Left lobe of liver (tissue), 2 donors: ENCODE results near the gene CLDN8. TPM values are rescaled to one million over a fixed set of nuclear protein-coding genes. Genes with fewer than 3 reads are reported as not detected.
A peak's percentile ranks its signal among the peaks of the same experiment; 100 is the strongest.

Experiments used
- ATAC-seq: fragments of 200-7000 bp; cut with Tn5 transposase; one replicate; pipeline ENCODE4 v1.9.1; 2020; ENCODE audit warnings: mild to moderate bottlenecking, moderate library complexity
- DNase-seq: peaks from one replicate; pipeline ENCODE4 v3.0.0-alpha.2; 2020; ENCODE audit warnings: low spot score
- total RNA-seq: library from RNA; stranded (reverse); gene quantifications from one replicate; pipeline ENCODE4 v1.2.1, GENCODE V29; 2021
- donor health status: DM: no; HTN: no; CAD: no; lungs with moderate emphysema.
- donor health status: DM: no; HTN: yes; CAD: no.

Gene CLDN8
- total RNA-seq: not detected

DNA sequence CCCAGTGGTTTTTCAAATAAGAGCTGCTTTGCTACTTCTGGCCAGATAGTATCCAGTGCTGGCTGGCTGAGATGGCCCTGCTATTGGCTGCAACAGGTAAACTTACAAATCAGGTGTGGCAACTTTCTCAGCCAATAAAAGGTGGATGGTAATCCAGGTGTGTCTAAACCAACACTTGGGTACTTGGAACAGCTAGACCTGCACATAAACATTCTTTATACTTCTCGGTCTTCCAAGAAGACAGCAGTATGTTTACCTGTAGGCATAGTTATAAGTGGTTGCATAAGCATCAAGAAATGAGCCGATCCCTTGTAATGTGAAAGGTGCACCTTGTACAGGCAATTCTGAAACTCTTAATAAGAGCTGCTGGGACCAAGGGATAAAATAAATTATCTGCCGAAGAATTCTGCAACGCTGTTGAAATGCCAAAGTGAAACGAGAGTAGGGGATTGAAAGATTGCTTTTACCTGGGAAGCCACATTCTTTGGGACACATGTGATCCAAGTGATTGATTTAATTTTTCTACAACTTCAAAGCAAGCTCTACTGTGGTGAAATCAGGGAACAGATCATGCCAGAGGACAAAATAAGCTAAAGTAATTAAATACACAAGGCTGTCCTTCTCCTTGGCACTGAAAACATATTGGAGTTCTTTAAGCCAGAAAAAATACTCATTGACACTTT is at the start of gene CLDN8:
Gene CLDN8 (minus strand): TSS at position 57 of the 683 bp plus-strand sequence. CDS start 172 bp downstream, outside the sequence.
- no peak for ATAC-seq
- no peak for DNase-seq

DNA sequence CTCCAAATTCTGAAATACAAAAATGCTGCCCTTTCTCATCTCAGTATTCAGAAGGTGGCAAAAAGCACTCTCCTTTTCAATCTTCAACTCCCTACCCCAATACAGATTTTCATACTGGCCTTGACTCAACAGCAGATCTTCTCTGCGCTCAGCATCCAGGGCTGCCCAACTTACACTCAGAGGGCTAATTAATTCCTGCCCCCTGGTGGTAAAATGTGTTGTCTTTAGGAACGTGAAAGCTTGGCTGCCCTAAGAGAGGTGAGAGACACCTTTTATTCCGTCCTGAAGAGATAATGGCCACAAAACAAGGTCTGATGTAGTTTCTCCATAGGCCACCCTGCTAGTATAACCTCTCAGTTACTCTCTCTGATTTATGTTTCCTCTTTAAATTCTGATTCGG is 41.9 kb upstream of the CLDN8 start:
- DNase-seq (no peak), ATAC-seq (no peak)

DNA sequence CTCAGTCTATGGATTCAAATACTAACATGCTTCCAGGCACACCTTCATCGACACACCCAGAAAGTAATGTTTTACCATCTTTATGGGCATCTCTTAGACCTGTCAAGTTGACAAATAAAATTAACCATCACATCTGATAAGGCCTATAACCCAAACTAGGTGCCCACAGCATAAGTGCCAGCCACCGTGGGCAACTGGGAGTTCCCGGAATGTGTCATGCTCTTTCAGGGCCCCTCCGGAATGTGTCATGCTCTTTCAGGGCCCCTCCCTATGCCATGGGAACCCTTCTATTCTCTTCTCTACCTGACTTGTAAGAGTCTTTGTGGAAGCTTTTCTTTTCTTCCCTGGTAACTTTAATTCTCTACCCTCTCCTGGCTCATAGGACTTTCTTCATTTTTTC is 40.2 kb upstream of the CLDN8 start:
- DNase-seq: no peak
- ATAC-seq: no peak

DNA sequence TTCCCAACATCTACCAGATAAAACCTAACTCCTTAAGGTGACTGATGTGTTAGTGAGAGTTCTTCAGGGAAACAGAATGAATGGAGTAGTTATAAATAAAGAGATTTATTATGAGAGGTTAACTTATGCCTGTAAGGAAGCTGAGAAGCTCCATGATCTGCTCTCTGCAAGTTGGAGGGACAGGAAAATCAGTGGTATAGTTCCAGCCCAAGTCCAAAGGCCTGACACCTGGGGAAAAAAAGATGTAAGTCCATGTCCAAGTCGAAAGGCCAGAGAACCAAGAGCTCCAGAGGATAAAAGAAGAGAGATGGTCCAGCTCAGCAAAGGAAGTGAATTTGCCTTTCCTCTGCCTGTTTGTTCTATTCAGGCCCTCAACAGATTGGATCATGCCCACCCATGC is 39.8 kb upstream of the CLDN8 start:
- ATAC-seq: no peak
- no peak for DNase-seq

DNA sequence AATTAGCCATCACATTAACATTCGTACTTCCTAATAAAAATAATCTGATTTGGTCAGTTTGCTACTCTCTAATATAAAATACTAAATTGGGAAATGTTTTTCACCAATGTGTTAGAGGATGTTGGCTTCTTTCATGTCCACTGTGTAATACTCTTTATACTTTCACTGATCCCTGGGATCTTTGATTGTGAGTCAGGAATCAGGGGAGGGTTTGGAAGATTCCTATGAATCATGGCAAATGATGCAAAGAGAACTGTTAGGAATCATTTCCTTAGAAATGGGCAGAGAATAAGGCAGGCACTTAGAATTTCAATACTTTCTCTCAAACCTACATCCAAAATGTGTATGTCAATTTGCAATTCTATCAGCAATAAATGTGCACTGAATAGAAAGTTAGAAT is 35.9 kb upstream of the CLDN8 start:
- ATAC-seq: no peak
- no peak for DNase-seq

DNA sequence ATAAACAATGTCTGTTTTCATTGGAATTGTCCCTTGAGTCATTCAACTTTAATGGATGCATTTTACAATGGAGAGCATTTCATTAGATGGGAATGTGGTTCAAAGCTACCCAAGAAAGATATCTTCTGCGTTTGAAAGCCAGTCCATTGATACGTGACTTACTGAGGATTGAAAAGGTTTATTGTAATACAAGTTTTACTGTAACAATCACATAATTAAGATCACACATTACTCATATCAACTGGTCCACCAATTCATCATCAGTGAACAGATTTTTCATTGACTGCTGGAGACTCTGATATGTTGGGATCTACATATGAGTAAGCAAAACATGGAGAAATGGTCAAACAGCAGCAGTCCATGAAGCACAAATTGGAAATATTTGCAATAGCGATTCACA is 34.0 kb upstream of the CLDN8 start:
- DNase-seq (no peak), ATAC-seq (no peak)

DNA sequence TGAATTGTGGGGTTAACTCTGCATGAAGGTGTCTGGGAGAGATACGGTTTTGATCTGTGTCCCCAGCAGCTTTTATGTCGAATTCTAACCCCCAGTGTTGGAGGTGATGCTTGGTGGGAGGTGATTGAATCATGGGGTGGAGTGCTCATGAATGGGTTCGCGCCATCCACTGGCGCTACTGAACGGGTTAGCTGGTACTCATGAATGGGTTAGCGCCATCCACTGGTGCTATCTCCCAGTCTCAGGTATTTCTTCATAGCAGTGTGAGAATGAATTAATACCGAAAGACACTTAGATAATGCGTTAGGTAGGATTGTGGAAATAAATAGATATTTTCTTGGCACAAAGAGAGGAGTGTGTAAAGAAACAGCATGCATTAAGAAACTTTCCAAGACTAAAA is 32.9 kb upstream of the CLDN8 start:
- no peak for DNase-seq
- no peak for ATAC-seq

DNA sequence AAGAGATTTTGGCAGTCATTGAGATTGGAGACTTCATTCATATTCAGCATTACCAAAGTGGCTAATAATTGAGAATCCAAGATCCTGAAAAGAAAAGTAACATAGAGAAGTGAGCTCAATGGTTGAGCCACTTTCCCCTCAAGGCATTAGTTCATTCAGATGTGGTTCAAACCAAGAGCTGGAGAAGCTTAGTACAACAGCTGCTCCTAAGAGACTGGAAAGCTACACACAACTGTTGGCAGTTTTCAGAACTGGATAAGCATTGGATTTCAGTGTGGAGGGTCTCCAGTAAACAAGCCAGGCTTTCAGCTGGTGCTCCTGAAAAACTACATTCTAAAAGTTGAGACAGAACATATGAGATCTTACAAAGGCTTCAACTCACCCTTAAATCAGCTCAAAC is 29.2 kb upstream of the CLDN8 start:
- ATAC-seq (no peak), DNase-seq (no peak)

DNA sequence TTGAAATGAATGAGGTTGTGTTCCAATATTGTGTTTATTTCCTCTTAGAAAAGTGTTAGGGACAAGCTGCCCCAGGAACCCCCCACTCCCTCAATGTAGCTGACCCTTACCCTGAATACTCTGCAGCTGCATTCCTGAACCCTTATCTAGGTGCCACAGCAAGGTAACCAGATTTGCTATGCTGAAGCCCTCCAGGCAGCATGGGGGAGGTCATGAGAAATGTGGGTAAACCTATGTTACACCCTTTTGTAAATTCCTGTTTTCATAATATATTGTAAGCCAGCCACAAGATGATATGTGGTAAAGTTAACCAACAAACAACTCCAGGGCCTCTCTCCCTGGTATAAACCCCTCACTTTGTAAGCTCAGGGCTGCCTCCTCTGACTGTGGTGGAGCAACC is 27.8 kb upstream of the CLDN8 start:
- ATAC-seq (no peak), DNase-seq (no peak)

DNA sequence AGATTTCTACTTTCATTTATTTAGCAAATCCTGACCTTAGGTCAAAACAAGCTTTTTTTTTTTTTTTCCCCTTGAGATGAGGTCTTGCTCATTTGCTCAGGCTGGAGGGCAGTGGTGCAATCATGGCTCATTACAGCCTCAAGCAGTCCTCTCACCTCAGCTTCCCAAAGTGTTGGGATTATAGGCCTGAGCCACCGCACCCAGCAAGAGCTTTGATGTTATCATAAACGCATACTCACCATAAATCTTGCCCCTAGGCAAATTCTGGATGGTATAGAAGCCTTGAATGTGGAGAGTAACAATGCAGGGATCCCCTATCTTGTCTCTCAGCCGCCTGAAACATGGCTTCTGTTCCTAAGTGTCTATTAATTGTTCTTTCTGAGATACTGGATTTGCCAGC is 24.8 kb upstream of the CLDN8 start:
- ATAC-seq (no peak), DNase-seq (no peak)

DNA sequence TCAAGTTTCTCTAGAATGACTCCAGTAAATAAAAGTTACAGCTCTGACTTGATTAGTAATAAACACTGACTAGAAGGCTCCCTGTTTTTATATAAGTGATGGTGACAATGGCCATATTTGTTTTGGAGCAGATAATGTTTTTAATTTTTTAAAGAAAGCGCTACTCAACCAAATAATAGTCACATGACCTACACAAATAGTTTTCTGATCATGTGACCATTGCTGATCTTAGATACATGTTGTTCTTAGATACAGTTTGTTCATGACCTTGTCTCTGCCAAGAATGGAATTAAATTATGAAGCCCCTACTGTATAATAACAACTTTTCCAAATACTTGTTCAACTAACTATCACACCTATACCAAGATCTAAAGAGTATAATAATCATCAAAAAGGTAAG is 22.3 kb upstream of the CLDN8 start:
- no peak for ATAC-seq
- DNase-seq: no peak

DNA sequence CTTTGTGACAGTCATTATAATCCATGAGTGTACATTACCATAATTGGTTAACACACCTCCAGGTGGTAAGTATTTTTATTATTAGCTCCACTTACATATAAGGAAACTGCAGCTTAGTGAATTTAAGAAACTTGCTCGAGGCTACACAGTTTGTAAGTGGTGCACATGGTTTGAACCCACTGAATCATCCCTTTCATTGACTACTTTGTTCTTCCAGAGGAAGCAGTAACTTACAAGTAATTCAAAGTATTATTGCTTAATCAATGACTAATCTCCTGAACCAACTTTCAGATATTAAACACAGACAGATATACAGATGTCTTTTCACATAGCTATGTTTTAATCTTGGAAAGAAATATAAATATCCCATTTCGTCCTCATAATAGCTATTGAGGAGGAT is 18.7 kb upstream of the CLDN8 start:
- ATAC-seq (no peak), DNase-seq (no peak)

DNA sequence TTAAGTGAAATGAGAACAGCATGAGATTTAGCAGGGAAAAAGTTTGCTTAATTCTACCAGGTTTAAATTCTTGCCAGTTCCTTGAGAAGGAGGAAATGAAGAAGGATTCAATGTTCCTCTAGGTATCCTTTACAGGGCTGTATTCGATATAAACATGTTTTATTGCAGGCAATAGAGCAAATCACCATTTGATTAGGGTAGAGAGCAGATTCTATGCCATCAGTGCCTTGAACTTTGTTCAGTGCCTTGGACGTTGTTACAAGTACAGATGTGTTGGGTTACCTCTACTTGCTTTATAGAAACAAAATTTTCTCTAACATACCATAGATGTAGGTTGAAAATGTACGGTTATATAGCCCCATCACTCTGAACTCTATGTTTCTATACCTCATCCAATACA is 18.2 kb upstream of the CLDN8 start:
- ATAC-seq: no peak
- no peak for DNase-seq

DNA sequence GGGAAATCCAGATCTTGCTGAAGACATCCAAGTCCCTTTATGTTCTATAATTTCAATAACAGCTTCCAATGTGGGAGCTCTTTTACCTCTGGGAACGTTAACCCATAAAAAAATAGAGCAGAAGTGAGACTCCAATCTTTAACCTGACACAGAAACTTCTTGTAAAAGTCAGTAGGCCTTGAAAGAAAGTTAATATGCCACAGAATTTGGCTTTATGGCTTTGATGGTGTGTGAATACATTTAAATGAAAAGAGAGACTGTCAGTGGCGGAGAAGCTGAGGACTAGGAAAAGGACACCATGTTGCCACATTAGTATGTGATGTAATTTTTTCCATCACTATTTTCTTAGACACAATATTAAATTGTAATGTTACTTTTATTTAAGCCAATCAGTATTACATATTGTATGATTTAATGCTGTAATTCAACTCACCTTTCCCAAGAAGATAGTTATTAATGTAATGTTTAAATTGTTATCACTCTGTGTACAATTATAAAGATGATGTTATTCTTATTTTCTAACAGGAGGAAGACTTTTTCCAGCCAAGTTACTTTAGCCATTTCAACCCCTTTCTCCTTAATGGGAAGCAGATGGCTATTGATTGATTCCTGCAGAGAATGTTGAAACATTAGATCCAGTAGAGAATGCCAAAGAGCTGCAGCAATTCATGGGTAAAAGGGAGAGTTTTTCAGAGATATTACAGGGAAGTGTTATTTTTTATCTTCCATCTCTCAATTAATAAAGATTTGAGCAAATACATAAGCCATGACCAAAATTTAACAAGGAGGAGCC is 17.5 kb upstream of the CLDN8 start:
- no peak for DNase-seq
- ATAC-seq: no peak

DNA sequence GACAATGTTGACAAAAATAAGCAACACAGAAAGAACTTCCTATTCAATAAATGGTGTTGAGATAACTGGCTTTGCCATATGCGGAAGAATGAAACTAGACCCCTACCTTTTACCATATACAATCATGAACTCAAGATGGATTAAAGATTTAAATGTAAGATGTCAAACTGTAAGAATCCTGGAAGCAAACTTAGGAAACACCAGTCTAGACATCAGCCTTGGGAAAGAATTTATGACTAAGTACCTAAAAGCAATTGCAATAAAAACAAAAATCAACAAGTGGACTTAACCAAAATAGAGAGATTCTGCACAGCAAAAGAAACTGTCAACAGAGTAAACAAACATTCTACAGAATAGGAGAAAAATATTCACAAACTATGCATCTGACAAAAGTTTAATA is 16.1 kb upstream of the CLDN8 start:
- no peak for ATAC-seq
- DNase-seq: no peak

DNA sequence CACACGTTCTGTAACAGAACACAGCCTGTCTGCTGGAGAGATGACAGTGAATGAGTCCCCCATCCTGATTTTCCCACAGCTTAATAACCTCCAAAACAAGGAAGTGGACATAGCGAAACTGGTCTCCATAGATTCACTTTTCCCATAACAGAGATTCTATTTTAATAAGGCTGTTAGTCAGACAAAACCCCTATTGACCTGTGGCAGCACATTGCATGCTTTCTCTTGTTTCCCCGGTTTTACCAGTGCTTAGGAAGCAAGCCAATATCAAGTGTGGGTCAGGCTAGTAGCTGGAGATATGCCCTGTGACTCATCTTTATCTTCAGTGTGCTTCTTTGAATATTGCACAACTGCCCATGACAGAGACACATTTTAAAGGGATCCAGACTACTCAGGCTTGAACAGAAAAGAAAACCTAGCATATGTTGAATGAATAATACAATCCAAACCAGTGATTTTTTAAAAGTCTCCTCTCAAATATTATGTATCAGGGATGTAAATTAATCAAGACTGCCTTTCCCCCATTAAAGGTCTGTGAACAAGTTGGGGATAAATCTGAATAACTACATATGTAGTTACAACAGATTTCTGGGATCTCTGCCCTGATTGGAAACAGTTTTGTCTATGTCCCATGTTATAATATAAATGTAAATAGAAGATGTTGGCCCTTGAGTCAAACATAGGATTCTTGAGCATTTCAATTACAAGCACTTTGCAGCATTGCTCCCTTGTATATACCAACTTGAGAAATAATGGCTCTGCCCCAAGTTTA is 11.9 kb upstream of the CLDN8 start:
- peak; percentile 66 for ATAC-seq
- no peak for DNase-seq

DNA sequence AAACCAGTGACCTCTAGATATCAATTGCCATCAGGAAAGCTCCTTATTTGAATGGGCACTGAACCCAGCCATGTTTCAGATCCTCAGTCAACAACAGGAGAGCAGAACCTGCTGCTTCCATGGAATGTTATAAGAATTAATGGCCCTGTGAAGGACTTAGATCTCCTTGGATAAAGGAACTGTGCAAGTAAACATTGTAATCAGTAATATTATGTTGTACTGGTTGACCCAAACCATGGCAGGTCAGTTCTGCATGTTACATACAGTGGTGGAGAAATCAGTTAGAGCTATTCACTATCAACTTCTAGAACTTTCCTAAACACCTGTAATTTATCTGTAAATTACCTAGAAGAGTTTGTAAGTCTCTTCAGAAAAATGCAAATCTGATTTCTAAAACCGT is 11.2 kb upstream of the CLDN8 start:
- no peak for DNase-seq
- ATAC-seq: no peak

DNA sequence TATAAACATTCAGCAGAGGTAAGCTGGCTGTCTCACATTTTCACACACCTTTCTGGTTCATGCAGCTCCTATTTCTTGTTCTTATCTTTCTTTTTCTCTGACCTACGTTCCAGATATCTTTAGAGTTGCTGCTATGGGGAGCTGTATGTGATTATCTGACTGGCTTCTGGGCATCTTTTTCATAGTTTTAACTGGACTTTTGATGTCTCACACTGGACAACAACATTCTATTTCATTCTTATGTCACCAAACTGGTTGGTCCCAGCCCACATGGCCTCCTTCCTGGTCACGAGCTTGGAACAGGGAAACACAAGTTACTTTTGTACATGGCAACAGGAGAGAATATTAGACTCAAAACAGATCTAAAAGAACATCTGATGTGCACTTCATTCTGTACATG is 7.7 kb upstream of the CLDN8 start:
- DNase-seq: no peak
- ATAC-seq: no peak

DNA sequence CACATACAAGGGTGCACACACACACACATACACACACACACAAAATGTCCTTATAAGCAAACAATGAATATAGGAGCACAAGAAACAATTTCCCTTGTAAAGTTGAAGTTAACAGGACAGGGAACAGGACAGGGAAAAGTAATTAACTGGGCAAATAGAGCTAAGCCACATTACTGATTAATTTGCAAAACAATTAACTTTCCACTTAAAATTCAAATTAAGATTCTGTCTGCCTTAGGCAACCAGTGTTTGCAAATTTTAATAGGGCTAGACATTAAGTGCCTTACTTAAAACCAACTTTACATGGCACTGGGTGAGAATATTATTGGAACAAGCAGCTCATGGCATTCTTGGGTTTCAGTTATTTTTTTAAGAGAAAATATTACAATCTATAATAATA is 6.8 kb upstream of the CLDN8 start:
- ATAC-seq: no peak

DNA sequence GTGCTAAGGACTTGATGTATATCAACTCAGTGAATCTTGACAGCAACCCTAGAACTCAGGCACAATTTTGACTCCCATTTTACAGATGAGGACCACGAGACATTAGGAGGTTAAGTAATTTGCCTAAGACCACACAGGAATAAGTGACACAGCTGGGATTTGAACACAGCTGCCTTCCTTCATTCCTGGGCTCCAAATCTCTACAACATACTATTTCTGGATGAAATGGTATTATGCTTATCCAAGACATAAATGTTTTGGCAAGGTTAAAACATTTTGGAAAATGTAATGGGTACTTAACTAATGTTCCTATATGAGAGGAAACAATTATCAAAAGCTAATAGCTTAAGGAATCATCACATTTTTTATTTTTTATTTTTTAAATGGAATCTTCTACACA is 4.8 kb downstream of the CLDN8 start:
- ATAC-seq: no peak
- no peak for DNase-seq

More for the DNA sequence above, 6.8 kb upstream of the CLDN8 start:
- DNase-seq: no peak

DNA sequence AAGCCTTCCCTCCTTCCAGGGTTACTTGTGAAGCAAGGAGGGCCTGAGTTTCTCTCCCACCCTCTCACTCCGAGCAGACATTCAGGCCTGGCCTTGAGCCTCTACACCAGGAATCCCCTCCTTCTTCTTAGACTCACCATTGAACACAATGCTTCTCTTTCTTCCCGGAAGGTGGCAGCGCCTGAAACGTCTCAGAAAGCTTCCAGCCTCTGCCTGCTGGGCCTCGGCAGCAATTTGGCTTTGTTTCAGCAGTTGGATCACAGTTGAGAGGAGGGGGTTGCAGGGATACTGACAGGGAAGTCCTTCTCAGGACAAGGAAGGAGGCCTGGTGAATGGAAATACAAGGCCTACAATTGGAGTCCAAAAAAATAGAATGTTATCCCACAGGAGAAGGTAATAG is 6.3 kb downstream of the CLDN8 start:
- no peak for ATAC-seq
- no peak for DNase-seq

DNA sequence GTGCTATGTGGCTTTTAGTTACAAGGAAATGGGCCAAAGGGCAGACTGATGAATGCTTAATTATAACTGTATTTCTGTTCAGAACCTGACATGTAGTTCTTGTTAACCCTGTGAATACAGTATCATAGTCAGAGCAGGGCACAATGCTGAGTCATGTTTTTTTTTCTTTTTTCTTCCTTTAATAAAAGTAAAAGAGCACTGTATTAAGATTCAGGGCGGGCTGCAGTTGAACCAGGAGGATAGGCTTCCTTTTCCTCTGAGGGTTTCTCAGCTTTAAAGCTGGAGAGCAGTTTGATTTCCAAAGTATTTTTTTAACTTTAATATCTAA is 8.7 kb downstream of the CLDN8 start:
- DNase-seq (no peak), ATAC-seq (no peak)
